ENCODE data around the gene PCLAF. TPM values are rescaled to one million over a fixed set of nuclear protein-coding genes. Genes with fewer than 3 reads are reported as not detected.
"Not testable (repeated sequence)": the region's sequence is repeated elsewhere in the genome, so short reads cannot be mapped to it uniquely, and the experiment has no call there.

The PCLAF gene
- total and polyA plus RNA-seq, 4 experiments from 2014 or later: 0.39 to 1.5 (median 0.89) TPM; not detected in 1

- DNase-seq; H3K27me3 ChIP-seq (ENCODE audit: insufficient read depth, low read length); H3K27ac Mint-ChIP-seq; H3K4me3 Mint-ChIP-seq; intact Hi-C loops (cut with micrococcal nuclease); H3K27me3 Mint-ChIP-seq; H3K4me1 Mint-ChIP-seq; H3K9me3 Mint-ChIP-seq; H3K4me3 ChIP-seq (ENCODE audit: low read length in 2 of 2); H3K4me1 ChIP-seq (ENCODE audit: insufficient read depth, low read length); H3K36me3 Mint-ChIP-seq; POLR2A ChIA-PET (ENCODE audit: partially characterized antibody); CTCF ChIA-PET (ENCODE audit: partially characterized antibody); H3K36me3 ChIP-seq (ENCODE audit: insufficient read depth, low read length); H3K9me3 ChIP-seq (ENCODE audit: control insufficient read depth in 1 of 2, low read length in 2 of 2); H3K27ac ChIP-seq (ENCODE audit: low read depth, low read length): not testable (repeated sequence)
These were observed 54.3 kb downstream of the PCLAF start for GRCh38 chr15:64326975-64327374.

- intact Hi-C loops (cut with micrococcal nuclease); H3K9me3 Mint-ChIP-seq; CTCF ChIA-PET (ENCODE audit: partially characterized antibody); H3K27me3 Mint-ChIP-seq; H3K27me3 ChIP-seq (ENCODE audit: insufficient read depth, low read length); H3K27ac Mint-ChIP-seq; H3K4me1 ChIP-seq (ENCODE audit: insufficient read depth, low read length); H3K36me3 ChIP-seq (ENCODE audit: insufficient read depth, low read length); H3K36me3 Mint-ChIP-seq; DNase-seq; H3K4me3 ChIP-seq (ENCODE audit: low read length in 2 of 2); POLR2A ChIA-PET (ENCODE audit: partially characterized antibody); H3K4me1 Mint-ChIP-seq; H3K9me3 ChIP-seq (ENCODE audit: control insufficient read depth in 1 of 2, low read length in 2 of 2); H3K27ac ChIP-seq (ENCODE audit: low read depth, low read length): not testable (repeated sequence)
- peak overlapping the region in 1 of 8 donors; percentile 11 for H3K4me3 Mint-ChIP-seq
These were observed 54.8 kb downstream of the PCLAF start for GRCh38 chr15:64326458-64326857.

- Histone ChIP-seq H3K36me3 (ENCODE audit: insufficient read depth, low read length) (no peaks in the 10 kb centered on the region), H3K9me3 (ENCODE audit: control insufficient read depth in 1 of 2, low read length in 2 of 2) (no peaks in the 10 kb centered on the region), H3K4me3 (ENCODE audit: low read length in 2 of 2) (no peak overlapping the region), H3K27ac (ENCODE audit: low read depth, low read length) (no peak overlapping the region), H3K4me1 (ENCODE audit: insufficient read depth, low read length) (no peaks in the 10 kb centered on the region), H3K27me3 (ENCODE audit: insufficient read depth, low read length) (no peaks in the 10 kb centered on the region)
- no peak for DNase-seq
- Mint-ChIP-seq H3K27ac (no peak overlapping the region), H3K36me3 (peaks cover 0 to 4% of the 10 kb centered on the region in 2 donors), H3K4me3 (no peak overlapping the region), H3K9me3 (no peaks in the 10 kb centered on the region), H3K4me1 (peaks cover 0 to 7% (median 0%) of the 10 kb centered on the region in 4 donors), H3K27me3 (no peaks in the 10 kb centered on the region)
- intact Hi-C loops (cut with micrococcal nuclease): no loop called here
- ChIA-PET CTCF (ENCODE audit: partially characterized antibody) (no interaction called here), POLR2A (ENCODE audit: partially characterized antibody) (interaction anchor here (2.0 kb wide), 1 partner anchor 10 kb away, joined by 6 read pairs; no protein-coding TSS in a partner anchor)
These were observed 56.9 kb downstream of the PCLAF start for GRCh38 chr15:64324165-64324877.

- no peaks in the 10 kb centered on the region for H3K36me3 ChIP-seq (ENCODE audit: insufficient read depth, low read length)
- H3K36me3 Mint-ChIP-seq: peaks cover 3 to 6% of the 10 kb centered on the region in 2 donors
- H3K4me3 Mint-ChIP-seq: no peak overlapping the region
- H3K4me1 Mint-ChIP-seq: peaks cover 17 to 23% (median 19%) of the 10 kb centered on the region in 4 donors
- no peak for DNase-seq
- no peak overlapping the region for H3K4me3 ChIP-seq (ENCODE audit: low read length in 2 of 2)
- ChIA-PET CTCF (ENCODE audit: partially characterized antibody) (no interaction called here), POLR2A (ENCODE audit: partially characterized antibody) (no interaction called here)
- intact Hi-C loops (cut with micrococcal nuclease): no loop called here
- H3K27me3 Mint-ChIP-seq: no peaks in the 10 kb centered on the region
- H3K9me3 ChIP-seq (ENCODE audit: control insufficient read depth in 1 of 2, low read length in 2 of 2): no peaks in the 10 kb centered on the region
- H3K9me3 Mint-ChIP-seq: no peaks in the 10 kb centered on the region
- no peaks in the 10 kb centered on the region for H3K27me3 ChIP-seq (ENCODE audit: insufficient read depth, low read length)
- H3K27ac Mint-ChIP-seq: peak overlapping the region in 3 of 7 donors; percentile 13 to 68 (median 61)
- H3K27ac ChIP-seq (ENCODE audit: low read depth, low read length): no peak overlapping the region
- H3K4me1 ChIP-seq (ENCODE audit: insufficient read depth, low read length): no peaks in the 10 kb centered on the region
These were observed 66.0 kb downstream of the PCLAF start for GRCh38 chr15:64315216-64315615.

- intact Hi-C loops (cut with micrococcal nuclease): no loop called here
- H3K27ac Mint-ChIP-seq: peak overlapping the region in 1 of 7 donors; percentile 17
- peaks cover 19 to 23% (median 21%) of the 10 kb centered on the region in 4 donors for H3K4me1 Mint-ChIP-seq
- no peak overlapping the region for H3K4me3 Mint-ChIP-seq
- no peaks in the 10 kb centered on the region for H3K27me3 Mint-ChIP-seq
- CTCF ChIA-PET (ENCODE audit: partially characterized antibody): no interaction called here
- POLR2A ChIA-PET (ENCODE audit: partially characterized antibody): no interaction called here
- H3K9me3 Mint-ChIP-seq: no peaks in the 10 kb centered on the region
- Histone ChIP-seq H3K4me3 (ENCODE audit: low read length in 2 of 2) (no peak overlapping the region), H3K9me3 (ENCODE audit: control insufficient read depth in 1 of 2, low read length in 2 of 2) (no peaks in the 10 kb centered on the region), H3K4me1 (ENCODE audit: insufficient read depth, low read length) (no peaks in the 10 kb centered on the region), H3K27ac (ENCODE audit: low read depth, low read length) (no peak overlapping the region), H3K27me3 (ENCODE audit: insufficient read depth, low read length) (no peaks in the 10 kb centered on the region), H3K36me3 (ENCODE audit: insufficient read depth, low read length) (no peaks in the 10 kb centered on the region)
- peaks cover 3 to 8% of the 10 kb centered on the region in 2 donors for H3K36me3 Mint-ChIP-seq
- DNase-seq: no peak
These were observed 66.8 kb downstream of the PCLAF start for GRCh38 chr15:64314456-64314855.

Other genes starting within 250 kb of the PCLAF start
- gene SNX22, start 229.7 kb downstream of the PCLAF start, total RNA-seq: under 1 TPM; 0.33 to 0.70 TPM
- gene SNX22, start 229.7 kb downstream of the PCLAF start, polyA plus RNA-seq: under 1 TPM; 0.32 to 0.95 TPM
- gene PPIB, start 218.4 kb downstream of the PCLAF start, total RNA-seq: 100 to 1,000 TPM; 247 to 271 TPM
- gene PPIB, start 218.4 kb downstream of the PCLAF start, polyA plus RNA-seq: 100 to 1,000 TPM; 616 to 730 TPM
- 10 to 100 TPM; 27.3 to 27.7 TPM for gene CSNK1G1, start 25.3 kb downstream of the PCLAF start, total RNA-seq
- 10 to 100 TPM in 1 of 2 donors, 1 to 10 TPM in 1; 6.2 to 20.9 TPM for gene CSNK1G1, start 25.3 kb downstream of the PCLAF start, polyA plus RNA-seq
- 10 to 100 TPM; 28.2 to 29.4 TPM for gene TRIP4, start 6.4 kb upstream of the PCLAF start, total RNA-seq
- gene TRIP4, start 6.4 kb upstream of the PCLAF start, polyA plus RNA-seq: 10 to 100 TPM; 29.5 to 37.1 TPM
- 10 to 100 TPM; 53.7 to 56.9 TPM for gene ZNF609, start 79.1 kb upstream of the PCLAF start, total RNA-seq
- gene ZNF609, start 79.1 kb upstream of the PCLAF start, polyA plus RNA-seq: 10 to 100 TPM in 1 of 2 donors, 1 to 10 TPM in 1; 1.4 to 16.5 TPM